Bronchial epithelial cell (primary cell): ENCODE results near the gene CSGALNACT2. TPM values are rescaled to one million over a fixed set of nuclear protein-coding genes. Genes with fewer than 3 reads are reported as not detected.
A peak's percentile ranks its signal among the peaks of the same experiment; 100 is the strongest.

Source experiments
- DNase-seq: peaks from one replicate; pipeline ENCODE4 v3.0.0-alpha.2; 2010; ENCODE audit warnings: low read depth
- FAIRE-seq: peaks from 2 replicates; lab custom pipeline; 2011; peaks lifted over from hg19 to GRCh38; lab: Jason Lieb, UNC
- H3K27me3 ChIP-seq: 2 replicates; pipeline ENCODE4 v1.5.1; 2011; ENCODE audit warnings: low read length; ENCODE audit not compliant: control insufficient read depth, insufficient read depth
- H3K36me3 ChIP-seq: 2 replicates; pipeline ENCODE4 v1.5.1; 2011; ENCODE audit warnings: low read length; ENCODE audit not compliant: control insufficient read depth, insufficient read depth
- H3K4me3 ChIP-seq: 2 replicates; pipeline ENCODE4 v1.5.1; 2011; ENCODE audit warnings: mild to moderate bottlenecking, low read depth, low read length, control low read depth
- CTCF ChIP-seq: IDR thresholded peaks from 2 replicates; pipeline ENCODE4 v1.5.1; 2011; ENCODE audit warnings: mild to moderate bottlenecking, moderate library complexity, low read length, control low read depth, inconsistent platforms; ENCODE audit not compliant: insufficient read depth, severe bottlenecking
- total RNA-seq: library from RNA; depleted of rRNA; stranded (reverse); fragments of >200 nt; gene quantifications from 2 replicates; pipeline ENCODE4 v1.2.1, GENCODE V29; 2014

The CSGALNACT2 gene
- total RNA-seq, 1 donor from 2014 or later, result 17.4 TPM

- Histone ChIP-seq H3K27me3 (no peaks in the 10 kb centered on the region), H3K36me3 (no peaks in the 10 kb centered on the region), H3K4me3 (no peak overlapping the region)
- FAIRE-seq (no peak), DNase-seq (no peak)
- TF ChIP-seq CTCF, result no peak
These were observed 52.0 kb downstream of the CSGALNACT2 start for GRCh38 chr10:43190289-43190688.

GRCh38 chr10:43190775-43191174 is 52.5 kb downstream of the CSGALNACT2 start:
- TF ChIP-seq CTCF, result no peak
- Histone ChIP-seq H3K4me3 (no peak overlapping the region), H3K36me3 (no peaks in the 10 kb centered on the region), H3K27me3 (no peaks in the 10 kb centered on the region)
- FAIRE-seq (no peak), DNase-seq (no peak)

GRCh38 chr10:43192884-43193283 is 54.6 kb downstream of the CSGALNACT2 start:
- FAIRE-seq (peak; percentile 60), DNase-seq (no peak)
- H3K27me3 ChIP-seq, result no peaks in the 10 kb centered on the region
- H3K4me3 ChIP-seq, result no peak overlapping the region
- H3K36me3 ChIP-seq, result peaks cover 2% of the 10 kb centered on the region
- no peak for TF ChIP-seq CTCF

- Histone ChIP-seq H3K27me3 (no peaks in the 10 kb centered on the region), H3K4me3 (no peak overlapping the region), H3K36me3 (peaks cover 2% of the 10 kb centered on the region)
- DNase-seq (no peak), FAIRE-seq (peak; percentile 23)
- TF ChIP-seq CTCF, result no peak
These were observed 55.3 kb downstream of the CSGALNACT2 start for GRCh38 chr10:43193496-43194080.

- TF ChIP-seq CTCF, result no peak
- no peak for FAIRE-seq
- H3K27me3 ChIP-seq, result no peaks in the 10 kb centered on the region
- no peak overlapping the region for H3K4me3 ChIP-seq
- no peak for DNase-seq
- peaks cover 2% of the 10 kb centered on the region for H3K36me3 ChIP-seq
These were observed 56.0 kb downstream of the CSGALNACT2 start for GRCh38 chr10:43194266-43194665.

- FAIRE-seq (peak; percentile 43), DNase-seq (no peak)
- H3K4me3 ChIP-seq, result no peak overlapping the region
- peaks cover 2% of the 10 kb centered on the region for H3K36me3 ChIP-seq
- no peak for TF ChIP-seq CTCF
- H3K27me3 ChIP-seq, result no peaks in the 10 kb centered on the region
These were observed 56.6 kb downstream of the CSGALNACT2 start for GRCh38 chr10:43194859-43195258.
